ENCODE measurements around the gene TSPAN18. TPM values are rescaled to one million over a fixed set of nuclear protein-coding genes. Genes with fewer than 3 reads are reported as not detected.

The TSPAN18 gene
- total RNA-seq, 1 experiment from 2014 or later = not detected

DNA sequence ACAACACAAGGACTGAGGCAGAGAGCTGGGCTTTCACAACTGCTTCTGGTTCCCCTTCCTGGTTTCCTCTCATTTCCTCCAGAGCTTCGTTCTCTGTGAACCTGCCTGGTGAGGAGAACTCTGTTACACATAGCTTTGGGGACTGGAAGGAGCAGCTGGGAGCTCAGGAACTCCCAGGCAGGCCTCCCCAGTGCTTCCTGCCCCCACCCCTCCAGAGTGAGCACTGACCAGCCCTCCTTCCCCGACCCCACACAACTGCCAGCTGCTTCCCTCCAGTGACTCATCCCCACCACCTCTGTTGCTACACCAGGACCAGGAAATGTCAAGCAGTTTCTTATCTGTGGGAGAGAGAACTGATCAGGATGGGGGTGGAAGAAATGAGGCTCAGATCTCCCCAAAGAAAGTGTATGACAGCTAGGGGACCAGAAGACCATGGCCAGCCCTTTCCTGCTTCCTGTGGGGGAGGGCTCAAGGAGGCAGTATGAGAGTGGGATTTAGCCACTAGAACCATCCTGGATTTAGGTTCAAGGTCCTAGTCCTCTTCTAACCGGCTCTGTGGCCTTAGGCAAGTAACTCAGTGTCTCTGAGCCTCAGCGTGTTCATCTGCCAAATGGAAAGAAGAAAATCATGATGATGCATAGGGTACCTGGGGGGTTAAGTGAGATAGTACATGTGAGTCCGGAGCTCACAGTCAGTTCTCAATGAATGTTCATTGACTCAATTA is 228.4 kb downstream of the TSPAN18 start:
- TF ChIP-seq EZH2phosphoT487 (IDR thresholded peaks at IDR 0.05; ENCODE audit: borderline replicate concordance, low read length) (no peak), EZH2 (IDR thresholded peaks at IDR 0.05; ENCODE audit: low read length, unreplicated experiment) (no peak)
- TF ChIP-seq, protein P1, sequence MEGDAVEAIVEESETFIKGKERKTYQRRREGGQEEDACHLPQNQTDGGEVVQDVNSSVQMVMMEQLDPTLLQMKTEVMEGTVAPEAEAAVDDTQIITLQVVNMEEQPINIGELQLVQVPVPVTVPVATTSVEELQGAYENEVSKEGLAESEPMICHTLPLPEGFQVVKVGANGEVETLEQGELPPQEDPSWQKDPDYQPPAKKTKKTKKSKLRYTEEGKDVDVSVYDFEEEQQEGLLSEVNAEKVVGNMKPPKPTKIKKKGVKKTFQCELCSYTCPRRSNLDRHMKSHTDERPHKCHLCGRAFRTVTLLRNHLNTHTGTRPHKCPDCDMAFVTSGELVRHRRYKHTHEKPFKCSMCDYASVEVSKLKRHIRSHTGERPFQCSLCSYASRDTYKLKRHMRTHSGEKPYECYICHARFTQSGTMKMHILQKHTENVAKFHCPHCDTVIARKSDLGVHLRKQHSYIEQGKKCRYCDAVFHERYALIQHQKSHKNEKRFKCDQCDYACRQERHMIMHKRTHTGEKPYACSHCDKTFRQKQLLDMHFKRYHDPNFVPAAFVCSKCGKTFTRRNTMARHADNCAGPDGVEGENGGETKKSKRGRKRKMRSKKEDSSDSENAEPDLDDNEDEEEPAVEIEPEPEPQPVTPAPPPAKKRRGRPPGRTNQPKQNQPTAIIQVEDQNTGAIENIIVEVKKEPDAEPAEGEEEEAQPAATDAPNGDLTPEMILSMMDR (conservative IDR thresholded peaks at IDR 0.05; ENCODE audit: low read depth, low read length) = no peak
- Histone ChIP-seq H4K20me1 (ENCODE audit: low read length) (no peaks in the 10 kb centered on the region), H3K9me2 (replicated peaks; ENCODE audit: low read length) (no peaks in the 10 kb centered on the region), H3K79me2 (ENCODE audit: low read length) (no peaks in the 10 kb centered on the region), H3K9ac (ENCODE audit: low read length) (no peak overlapping the region), H3K36me3 (ENCODE audit: low read depth, low read length) (no peaks in the 10 kb centered on the region), H3K9me3 (ENCODE audit: low read length) (no peaks in the 10 kb centered on the region), H3K27me3 (ENCODE audit: low read length) (no peaks in the 10 kb centered on the region), H3K4me1 (ENCODE audit: insufficient read depth, low read length) (peaks cover 12% of the 10 kb centered on the region), H3K4me2 (ENCODE audit: low read length) (peak overlapping the region; percentile 25; the same call in 1 of the 2 replicates), H3K27ac (ENCODE audit: low read length) (no peak overlapping the region), H2AFZ (ENCODE audit: low read length) (0 out of 2 replicates have a peak overlapping the region, but pooled peaks have one; percentile 27), H3K4me3 (ENCODE audit: low read length) (no peak overlapping the region), H3F3A (ENCODE audit: low read length, unreplicated experiment) (no peaks in the 10 kb centered on the region)
- intact Hi-C loops (cut with micrococcal nuclease) = no loop called here
- BruUV-seq (replicated peaks) = no TSS peak
- peak; percentile 47 for ATAC-seq
- DNase-seq = peak; percentile 46
- POLR2A ChIA-PET (ENCODE audit: unreplicated experiment) = interaction anchor here (0.6 kb wide), 1 partner anchor 137 kb away, joined by 3 read pairs; no protein-coding TSS in a partner anchor
- CTCF ChIA-PET = no interaction called here

DNA sequence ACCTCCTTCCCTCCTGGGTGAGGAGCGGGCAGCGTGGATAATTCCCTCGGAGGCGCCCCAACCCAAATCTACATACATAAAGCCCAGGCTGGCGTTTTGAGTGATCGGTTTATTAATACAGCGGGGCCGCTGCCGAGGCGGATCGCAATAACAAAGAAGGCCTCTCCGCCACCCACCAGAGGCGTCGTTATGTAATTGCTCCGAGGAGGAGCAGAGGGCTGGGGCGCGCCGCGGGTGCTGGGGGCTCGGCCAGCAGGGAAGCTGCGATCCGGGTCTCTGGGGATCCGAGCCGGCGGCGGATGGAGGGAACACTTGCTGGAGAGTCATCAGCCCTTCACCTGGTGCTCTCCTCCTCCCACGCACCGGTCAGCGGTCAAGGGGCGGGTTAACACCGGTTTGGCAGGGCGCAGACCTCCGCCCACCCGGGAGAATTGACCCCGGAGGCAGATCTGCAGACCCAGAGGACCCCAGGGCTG is 230.3 kb downstream of the TSPAN18 start:
- Histone ChIP-seq H4K20me1 (ENCODE audit: low read length) (no peaks in the 10 kb centered on the region), H3K9me3 (ENCODE audit: low read length) (no peaks in the 10 kb centered on the region), H2AFZ (ENCODE audit: low read length) (no peak overlapping the region), H3K27ac (ENCODE audit: low read length) (no peak overlapping the region), H3F3A (ENCODE audit: low read length, unreplicated experiment) (no peaks in the 10 kb centered on the region), H3K9ac (ENCODE audit: low read length) (no peak overlapping the region), H3K4me3 (ENCODE audit: low read length) (no peak overlapping the region), H3K36me3 (ENCODE audit: low read depth, low read length) (no peaks in the 10 kb centered on the region), H3K4me1 (ENCODE audit: insufficient read depth, low read length) (peaks cover 12% of the 10 kb centered on the region), H3K79me2 (ENCODE audit: low read length) (no peaks in the 10 kb centered on the region), H3K9me2 (replicated peaks; ENCODE audit: low read length) (no peaks in the 10 kb centered on the region), H3K4me2 (ENCODE audit: low read length) (no peak overlapping the region), H3K27me3 (ENCODE audit: low read length) (no peaks in the 10 kb centered on the region)
- TF ChIP-seq, protein P1 (conservative IDR thresholded peaks at IDR 0.05; ENCODE audit: low read depth, low read length) = no peak
- TF ChIP-seq EZH2phosphoT487 (IDR thresholded peaks at IDR 0.05; ENCODE audit: borderline replicate concordance, low read length) (no peak), EZH2 (IDR thresholded peaks at IDR 0.05; ENCODE audit: low read length, unreplicated experiment) (no peak)
- BruUV-seq (replicated peaks) = no TSS peak
- CTCF ChIA-PET = no interaction called here
- no peak for DNase-seq
- POLR2A ChIA-PET (ENCODE audit: unreplicated experiment) = no interaction called here
- intact Hi-C loops (cut with micrococcal nuclease) = no loop called here
- no peak for ATAC-seq
